Mesenteric fat pad (tissue), 1 donor: ENCODE measurements around the gene UBE2K. TPM values are rescaled to one million over a fixed set of nuclear protein-coding genes. Genes with fewer than 3 reads are reported as not detected.
"Not testable (repeated sequence)": the region's sequence is repeated elsewhere in the genome, so short reads cannot be mapped to it uniquely, and the experiment has no call there.

ENCODE experiments used
- DNase-seq: peaks from one replicate; pipeline ENCODE4 v3.0.0-alpha.2; 2020; ENCODE audit warnings: low spot score
- total RNA-seq: library from RNA; stranded (reverse); fragmentation: NEBNext Ultra II Directional; extraction: Animal tissue kit (Norgen Biotek cat#: 25700); gene quantifications from one replicate; pipeline ENCODE4 v1.2.1, GENCODE V29; 2021
- donor health status: DM: yes; HTN: yes; CAD: no.

UBE2K gene
- total RNA-seq, 1 donor from 2014 or later = 71.8 TPM

GRCh38 chr4:39792529-39792928 lies 94.6 kb downstream of the UBE2K start:
- peak; percentile 30 for DNase-seq

- peak; percentile 51 for DNase-seq
These were observed 95.0 kb downstream of the UBE2K start for GRCh38 chr4:39792976-39793375.

- peak; percentile 18 for DNase-seq
These were observed 104.1 kb downstream of the UBE2K start for GRCh38 chr4:39802005-39802404.

- peak; percentile 3 for DNase-seq
These were observed 110.4 kb downstream of the UBE2K start for GRCh38 chr4:39808231-39808749.

- DNase-seq = peak; percentile 65
These were observed 114.6 kb downstream of the UBE2K start for GRCh38 chr4:39812500-39812899.

GRCh38 chr4:39813033-39813432 lies 115.1 kb downstream of the UBE2K start:
- not testable (repeated sequence) for DNase-seq

- DNase-seq = not testable (repeated sequence)
These were observed 115.8 kb downstream of the UBE2K start for GRCh38 chr4:39813761-39814160.

- DNase-seq = peak; percentile 39
These were observed 116.7 kb downstream of the UBE2K start for GRCh38 chr4:39814403-39815185.

- DNase-seq = peak; percentile 47
These were observed 120.7 kb downstream of the UBE2K start for GRCh38 chr4:39818646-39819045.

GRCh38 chr4:39820186-39820585 lies 122.2 kb downstream of the UBE2K start:
- peak; percentile 2 for DNase-seq

GRCh38 chr4:39821951-39822350 lies 124.0 kb downstream of the UBE2K start:
- DNase-seq = no peak

- DNase-seq = no peak
These were observed 124.7 kb downstream of the UBE2K start for GRCh38 chr4:39822662-39823061.

GRCh38 chr4:39823191-39823590 lies 125.3 kb downstream of the UBE2K start:
- DNase-seq = no peak

GRCh38 chr4:39825090-39825489 lies 127.2 kb downstream of the UBE2K start:
- DNase-seq = no peak

GRCh38 chr4:39825741-39826231 lies 127.8 kb downstream of the UBE2K start:
- peak; percentile 24 for DNase-seq

Other genes with a start within 250 kb of the UBE2K start
- 1,339 TPM for gene RPL9, start 239.2 kb upstream of the UBE2K start, total RNA-seq
- 8.4 TPM for gene LIAS, start 239.1 kb upstream of the UBE2K start, total RNA-seq
- gene UGDH, start 170.7 kb upstream of the UBE2K start, total RNA-seq = 73.4 TPM
- 43.1 TPM for gene SMIM14, start 59.3 kb upstream of the UBE2K start, total RNA-seq